Mesendoderm (in vitro differentiated cells): ENCODE results near the gene SLC25A51.

Source experiments
- DNase-seq: peaks from one replicate; pipeline ENCODE4 v3.0.0; 2013
- H2AK5ac ChIP-seq: 2 replicates; pipeline ENCODE4 v1.6.1; 2013; ENCODE audit warnings: low read length, inconsistent platforms
- H2BK120ac ChIP-seq: 2 replicates; pipeline ENCODE4 v1.6.1; 2013; ENCODE audit warnings: low read depth, mild to moderate bottlenecking, low read length, moderate library complexity, mixed read lengths
- H2BK15ac ChIP-seq: replicated peaks from 2 replicates; pipeline ENCODE4 v1.6.1; 2013; ENCODE audit warnings: low read depth, mild to moderate bottlenecking, moderate library complexity
- H2BK5ac ChIP-seq: 2 replicates; pipeline ENCODE4 v1.6.1; 2013; ENCODE audit warnings: low read length, inconsistent platforms
- H3K18ac ChIP-seq: 2 replicates; pipeline ENCODE4 v1.6.1; 2013; ENCODE audit warnings: mild to moderate bottlenecking, low read length, mixed read lengths
- H3K23ac ChIP-seq: one replicate; pipeline ENCODE4 v1.6.1; 2013; ENCODE audit warnings: low read length
- H3K27ac ChIP-seq: 2 replicates; pipeline ENCODE4 v1.5.1; 2013; ENCODE audit warnings: low read depth, mild to moderate bottlenecking, inconsistent platforms, low read length, moderate library complexity
- H3K27me3 ChIP-seq: 2 replicates; pipeline ENCODE4 v1.6.1; 2013; ENCODE audit warnings: low read length, control low read depth, mild to moderate bottlenecking, inconsistent platforms; ENCODE audit not compliant: insufficient read depth, poor library complexity
- H3K36me3 ChIP-seq: 2 replicates; pipeline ENCODE4 v1.6.1; 2013; ENCODE audit warnings: low read length, inconsistent platforms; ENCODE audit not compliant: control insufficient read depth, insufficient read depth
- H3K4ac ChIP-seq: one replicate; pipeline ENCODE4 v1.6.1; 2013; ENCODE audit warnings: low read depth, mild to moderate bottlenecking, low read length, moderate library complexity
- H3K4me1 ChIP-seq: 2 replicates; pipeline ENCODE4 v1.6.1; 2013; ENCODE audit warnings: low read depth, low read length, inconsistent platforms; ENCODE audit not compliant: control insufficient read depth
- H3K4me2 ChIP-seq: 2 replicates; pipeline ENCODE4 v1.6.1; 2013; ENCODE audit warnings: low read length
- H3K4me3 ChIP-seq: 2 replicates; pipeline ENCODE4 v1.5.1; 2013; ENCODE audit warnings: mild to moderate bottlenecking, low read length
- H3K56ac ChIP-seq: one replicate; pipeline ENCODE4 v1.6.1; 2013; ENCODE audit warnings: low read length
- H3K79me1 ChIP-seq: 2 replicates; pipeline ENCODE4 v1.6.1; 2013; ENCODE audit warnings: low read length, inconsistent platforms
- H3K79me2 ChIP-seq: 2 replicates; pipeline ENCODE4 v1.6.1; 2013; ENCODE audit warnings: mild to moderate bottlenecking, low read length; ENCODE audit not compliant: control insufficient read depth, insufficient read depth
- H3K9ac ChIP-seq: 2 replicates; pipeline ENCODE4 v1.6.1; 2013; ENCODE audit warnings: low read length, inconsistent platforms
- H4K5ac ChIP-seq: one replicate; pipeline ENCODE4 v1.6.1; 2013; ENCODE audit warnings: low read length
- H4K8ac ChIP-seq: one replicate; pipeline ENCODE4 v1.6.1; 2013; ENCODE audit warnings: low read depth, mild to moderate bottlenecking, control low read depth, low read length, moderate library complexity
- WGBS: extraction: QIAGEN DNeasy Blood & Tissue Kit; methylation state at CpG from one replicate; pipeline ENCODE4 v1.1.7; 2013; ENCODE audit warnings: low lambda C conversion rate, missing lambda C conversion rate; ENCODE audit not compliant: insufficient coverage; ENCODE audit errors: extremely low coverage; 5-methylcytosine and 5-hydroxymethylcytosine counted together

The SLC25A51 gene

GRCh38 chr9:37923118-37923795, 19.3 kb upstream of the SLC25A51 start:
- no peak overlapping the region for H3K4me3 ChIP-seq
- H3K27ac ChIP-seq, result peak overlapping the region; percentile 6
- H3K4ac ChIP-seq, result no peak overlapping the region
- H2BK15ac ChIP-seq, result no peak overlapping the region
- H4K5ac ChIP-seq, result no peak overlapping the region
- no peaks in the 10 kb centered on the region for H3K27me3 ChIP-seq
- no peak overlapping the region for H3K56ac ChIP-seq
- H2BK5ac ChIP-seq, result no peak overlapping the region
- no peak overlapping the region for H3K18ac ChIP-seq
- peaks cover 10% of the 10 kb centered on the region for H3K4me1 ChIP-seq
- H3K9ac ChIP-seq, result no peak overlapping the region
- H3K36me3 ChIP-seq, result no peaks in the 10 kb centered on the region
- H4K8ac ChIP-seq, result no peak overlapping the region
- no peak overlapping the region for H2AK5ac ChIP-seq
- no peak overlapping the region for H3K23ac ChIP-seq
- no CpG with 5 or more reads among the region's 14 CpGs for WGBS
- H3K79me1 ChIP-seq, result peaks cover 29% of the 10 kb centered on the region
- H3K79me2 ChIP-seq, result peaks cover 5% of the 10 kb centered on the region
- no peak overlapping the region for H3K4me2 ChIP-seq
- peak; percentile 75 for DNase-seq
- no peak overlapping the region for H2BK120ac ChIP-seq

- peaks cover 24% of the 10 kb centered on the region for H3K79me1 ChIP-seq
- no peak overlapping the region for H3K4me3 ChIP-seq
- H2BK15ac ChIP-seq, result no peak overlapping the region
- H3K79me2 ChIP-seq, result peaks cover 5% of the 10 kb centered on the region
- H3K56ac ChIP-seq, result peak overlapping the region; percentile 17
- H3K27ac ChIP-seq, result peak overlapping the region; percentile 6
- no peak overlapping the region for H3K4ac ChIP-seq
- no CpG with 5 or more reads among the region's 13 CpGs for WGBS
- H3K23ac ChIP-seq, result no peak overlapping the region
- peak overlapping the region; percentile 15 for H3K9ac ChIP-seq
- no peak for DNase-seq
- H3K27me3 ChIP-seq, result no peaks in the 10 kb centered on the region
- no peak overlapping the region for H4K8ac ChIP-seq
- no peak overlapping the region for H4K5ac ChIP-seq
- H2BK120ac ChIP-seq, result no peak overlapping the region
- no peak overlapping the region for H2AK5ac ChIP-seq
- H3K18ac ChIP-seq, result no peak overlapping the region
- H3K36me3 ChIP-seq, result peaks cover 3% of the 10 kb centered on the region
- H3K4me1 ChIP-seq, result peaks cover 9% of the 10 kb centered on the region
- H2BK5ac ChIP-seq, result peak overlapping the region; percentile 9
- no peak overlapping the region for H3K4me2 ChIP-seq
Measured at GRCh38 chr9:37922363-37923117, 18.6 kb upstream of the SLC25A51 start.

GRCh38 chr9:37921546-37922300, 17.8 kb upstream of the SLC25A51 start:
- Histone ChIP-seq H3K9ac (no peak overlapping the region), H2BK15ac (no peak overlapping the region), H3K27me3 (no peaks in the 10 kb centered on the region), H2BK120ac (no peak overlapping the region), H3K4me1 (peaks cover 9% of the 10 kb centered on the region), H3K56ac (no peak overlapping the region), H4K8ac (no peak overlapping the region), H3K23ac (no peak overlapping the region), H3K18ac (no peak overlapping the region), H4K5ac (no peak overlapping the region), H2AK5ac (no peak overlapping the region), H2BK5ac (no peak overlapping the region), H3K4me3 (no peak overlapping the region), H3K79me2 (peaks cover 3% of the 10 kb centered on the region), H3K4ac (no peak overlapping the region), H3K79me1 (peaks cover 17% of the 10 kb centered on the region), H3K27ac (no peak overlapping the region), H3K4me2 (no peak overlapping the region), H3K36me3 (peaks cover 3% of the 10 kb centered on the region)
- DNase-seq, result no peak
- no CpG with 5 or more reads among the region's 15 CpGs for WGBS

- Histone ChIP-seq H2BK15ac (no peak overlapping the region), H3K9ac (no peak overlapping the region), H3K4me3 (no peak overlapping the region), H3K18ac (no peak overlapping the region), H4K8ac (no peak overlapping the region), H3K4me1 (peaks cover 6% of the 10 kb centered on the region), H3K23ac (no peak overlapping the region), H3K4ac (no peak overlapping the region), H2AK5ac (no peak overlapping the region), H2BK120ac (no peak overlapping the region), H3K27me3 (no peaks in the 10 kb centered on the region), H3K79me2 (no peaks in the 10 kb centered on the region), H3K4me2 (no peak overlapping the region), H3K56ac (no peak overlapping the region), H4K5ac (no peak overlapping the region), H2BK5ac (no peak overlapping the region), H3K27ac (no peak overlapping the region), H3K79me1 (peaks cover 11% of the 10 kb centered on the region), H3K36me3 (peaks cover 3% of the 10 kb centered on the region)
- WGBS, result no CpG with 5 or more reads among the region's 7 CpGs
- DNase-seq, result no peak
Measured at GRCh38 chr9:37921168-37921510, 17.2 kb upstream of the SLC25A51 start.

- Histone ChIP-seq H3K79me2 (no peaks in the 10 kb centered on the region), H3K4me3 (no peak overlapping the region), H3K4ac (no peak overlapping the region), H3K4me2 (no peak overlapping the region), H3K18ac (no peak overlapping the region), H3K27ac (no peak overlapping the region), H3K9ac (no peak overlapping the region), H2BK15ac (no peak overlapping the region), H4K5ac (no peak overlapping the region), H2BK120ac (no peak overlapping the region), H3K27me3 (no peaks in the 10 kb centered on the region), H3K4me1 (peaks cover 6% of the 10 kb centered on the region), H3K36me3 (peaks cover 3% of the 10 kb centered on the region), H2AK5ac (no peak overlapping the region), H3K79me1 (peaks cover 7% of the 10 kb centered on the region), H3K23ac (no peak overlapping the region), H3K56ac (no peak overlapping the region), H4K8ac (no peak overlapping the region), H2BK5ac (no peak overlapping the region)
- no CpG with 5 or more reads among the region's 5 CpGs for WGBS
- peak; percentile 55 for DNase-seq
Measured at GRCh38 chr9:37920471-37921167, 16.7 kb upstream of the SLC25A51 start.
